Glomerular visceral epithelial cell (primary cell): ENCODE results near the gene FOXO3.

ENCODE experiments used
- DNase-seq: peaks from one replicate; pipeline ENCODE4 v3.0.0-alpha.2; 2016; ENCODE audit errors: extremely low spot score

Gene FOXO3

GRCh38 chr6:108627692-108628550, 67.2 kb downstream of the FOXO3 start:
- peak; percentile 50 for DNase-seq

DNA sequence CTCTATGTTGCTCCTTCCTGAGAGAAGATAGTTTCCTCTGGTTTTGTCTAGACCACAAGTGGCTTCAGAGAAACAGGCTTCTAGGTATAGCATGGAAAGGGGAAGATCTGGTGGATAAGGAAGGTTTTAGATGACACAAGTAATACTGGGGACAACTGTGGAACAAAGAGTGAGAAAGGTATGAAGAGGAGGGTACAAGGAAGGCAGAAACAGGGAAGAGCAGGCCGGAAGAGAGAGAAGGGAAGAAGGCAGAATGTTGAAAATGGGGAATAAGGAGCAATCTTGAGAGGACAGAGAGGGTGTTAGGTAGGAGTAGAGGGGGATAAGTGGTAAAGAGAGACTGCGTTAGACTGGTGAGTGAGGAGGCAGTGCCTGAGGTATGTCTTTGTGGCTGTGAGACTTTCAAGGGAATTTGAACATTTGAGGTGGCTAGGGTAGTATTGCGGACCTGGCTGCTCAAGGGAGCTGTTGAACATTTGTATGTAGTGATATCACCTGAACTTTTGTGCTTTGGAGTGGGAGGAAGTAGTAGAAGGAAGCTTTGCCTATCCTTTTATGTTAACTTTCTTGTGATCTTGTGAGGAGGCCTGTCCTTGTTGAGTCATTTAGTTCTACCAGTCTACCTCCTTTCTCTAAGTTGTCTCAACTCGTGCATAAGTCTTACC, 69.5 kb downstream of the FOXO3 start:
- DNase-seq: no peak

GRCh38 chr6:108632441-108632840, 71.7 kb downstream of the FOXO3 start:
- no peak for DNase-seq

GRCh38 chr6:108633436-108633835, 72.7 kb downstream of the FOXO3 start:
- no peak for DNase-seq

DNA sequence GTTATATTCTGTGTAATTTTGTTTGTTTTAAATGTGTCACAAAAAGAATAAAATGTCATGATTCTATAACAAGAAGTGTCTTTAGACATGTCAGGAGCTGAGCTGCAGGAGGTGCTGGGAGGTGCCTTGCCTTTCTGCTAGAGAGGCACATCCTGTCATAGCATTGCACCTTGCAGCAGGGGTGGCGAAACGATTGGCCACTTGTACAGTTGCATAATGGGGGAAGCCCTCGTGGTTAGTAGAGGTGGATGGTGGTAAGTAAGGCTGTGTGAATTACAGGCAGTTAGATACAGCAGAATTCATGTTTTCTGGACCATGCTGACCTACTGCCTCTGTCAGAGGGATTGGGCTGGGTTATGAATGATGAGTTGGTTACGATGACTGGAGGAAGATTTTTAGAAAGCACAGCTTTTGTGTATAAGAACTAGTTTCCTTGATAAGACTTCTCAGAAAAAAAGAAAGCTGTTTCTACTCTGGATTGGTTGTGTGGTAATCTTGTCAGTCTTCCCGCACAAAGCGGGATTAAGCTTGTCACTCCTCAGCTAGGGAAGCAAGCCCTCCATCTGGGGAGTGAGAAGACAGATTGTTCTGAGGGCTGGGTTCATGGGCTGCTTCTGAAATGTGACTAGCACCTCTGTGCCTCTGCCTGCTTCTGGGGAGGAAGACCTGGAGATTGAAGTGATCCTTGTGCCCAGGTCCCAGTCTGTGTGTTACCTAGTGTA, 74.9 kb downstream of the FOXO3 start:
- peak; percentile 36 for DNase-seq

DNA sequence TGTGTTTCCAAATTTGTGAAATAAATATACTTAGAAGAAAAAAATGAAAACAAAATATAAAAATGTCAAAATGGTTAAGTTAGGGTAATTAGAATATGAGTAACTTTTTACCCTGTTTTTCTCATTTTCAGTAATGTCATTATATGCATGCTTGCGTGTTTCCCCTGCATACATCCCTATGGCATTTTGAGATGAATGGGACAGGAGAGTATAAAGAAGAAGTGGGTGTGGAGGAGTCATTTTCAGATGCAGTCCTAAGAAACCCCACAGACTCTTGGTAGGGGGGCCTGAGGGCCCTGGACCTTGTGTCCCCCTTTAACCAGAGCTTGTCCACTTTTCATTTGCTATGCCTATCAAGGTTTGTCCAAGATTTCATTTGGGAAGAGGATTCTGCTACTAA, 77.2 kb downstream of the FOXO3 start:
- no peak for DNase-seq

- no peak for DNase-seq
Observed at GRCh38 chr6:108638993-108639392, 78.3 kb downstream of the FOXO3 start.

GRCh38 chr6:108640104-108640503, 79.4 kb downstream of the FOXO3 start:
- DNase-seq: no peak

- no peak for DNase-seq
Observed at GRCh38 chr6:108643184-108643583, 82.5 kb downstream of the FOXO3 start.

DNA sequence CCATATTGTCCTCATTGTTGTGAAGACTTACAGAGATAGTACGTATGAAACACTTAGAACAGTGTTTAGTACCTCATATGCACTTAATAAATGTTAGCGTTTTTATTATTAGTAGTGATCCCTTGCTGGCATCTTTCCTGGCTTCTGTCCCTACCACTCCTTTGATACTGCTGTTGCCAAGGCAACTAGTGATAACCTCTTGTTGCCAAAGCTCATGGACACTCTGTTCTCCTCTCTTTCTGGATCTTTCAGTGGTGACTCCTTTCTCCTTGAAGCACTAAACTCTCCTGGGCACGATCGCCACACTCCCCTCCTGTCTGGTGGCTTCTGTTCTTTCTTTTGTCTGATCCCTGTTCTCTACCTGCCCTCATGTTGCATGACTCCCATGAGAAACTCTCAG, 83.5 kb downstream of the FOXO3 start:
- DNase-seq: no peak

DNA sequence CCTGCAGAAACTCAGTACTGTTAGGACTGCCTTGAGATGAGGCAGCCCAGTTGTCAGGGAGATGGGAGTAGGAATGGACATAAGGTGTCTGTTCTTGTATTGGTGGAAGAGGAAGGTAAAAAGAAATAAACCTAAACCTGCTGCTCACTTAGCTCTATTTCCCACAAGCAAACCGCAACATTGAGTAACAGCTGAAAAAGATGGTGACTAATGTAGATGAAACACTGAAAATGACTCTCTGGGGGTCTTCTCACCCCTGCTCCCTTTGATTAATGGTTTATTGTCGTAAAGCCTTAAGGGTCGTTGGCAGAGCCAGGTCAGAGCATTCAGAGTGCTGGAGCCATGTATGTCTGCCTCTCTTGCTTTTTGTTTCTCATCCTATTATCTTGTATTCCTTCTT, 87.5 kb downstream of the FOXO3 start:
- no peak for DNase-seq

DNA sequence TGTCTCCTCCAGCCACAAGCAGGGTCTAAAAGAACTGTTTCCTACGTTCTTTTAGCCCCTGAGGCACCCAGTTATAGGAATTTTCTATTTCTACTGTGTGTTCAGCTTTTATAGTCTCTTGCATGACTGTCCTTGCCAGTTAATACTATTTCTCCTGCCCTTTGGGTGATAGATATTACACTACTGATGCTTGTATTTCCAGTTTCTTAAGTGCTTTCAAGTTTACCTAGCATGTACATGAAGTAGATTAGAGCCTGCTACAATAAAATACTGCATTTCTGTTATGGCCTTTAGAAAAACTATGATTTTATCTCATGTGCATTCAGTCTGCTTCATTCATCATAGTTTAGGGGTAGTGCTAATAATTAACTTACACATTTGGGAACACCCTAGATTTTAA, 89.6 kb downstream of the FOXO3 start:
- DNase-seq: no peak

GRCh38 chr6:108650781-108651180, 90.1 kb downstream of the FOXO3 start:
- DNase-seq: peak; percentile 28

DNA sequence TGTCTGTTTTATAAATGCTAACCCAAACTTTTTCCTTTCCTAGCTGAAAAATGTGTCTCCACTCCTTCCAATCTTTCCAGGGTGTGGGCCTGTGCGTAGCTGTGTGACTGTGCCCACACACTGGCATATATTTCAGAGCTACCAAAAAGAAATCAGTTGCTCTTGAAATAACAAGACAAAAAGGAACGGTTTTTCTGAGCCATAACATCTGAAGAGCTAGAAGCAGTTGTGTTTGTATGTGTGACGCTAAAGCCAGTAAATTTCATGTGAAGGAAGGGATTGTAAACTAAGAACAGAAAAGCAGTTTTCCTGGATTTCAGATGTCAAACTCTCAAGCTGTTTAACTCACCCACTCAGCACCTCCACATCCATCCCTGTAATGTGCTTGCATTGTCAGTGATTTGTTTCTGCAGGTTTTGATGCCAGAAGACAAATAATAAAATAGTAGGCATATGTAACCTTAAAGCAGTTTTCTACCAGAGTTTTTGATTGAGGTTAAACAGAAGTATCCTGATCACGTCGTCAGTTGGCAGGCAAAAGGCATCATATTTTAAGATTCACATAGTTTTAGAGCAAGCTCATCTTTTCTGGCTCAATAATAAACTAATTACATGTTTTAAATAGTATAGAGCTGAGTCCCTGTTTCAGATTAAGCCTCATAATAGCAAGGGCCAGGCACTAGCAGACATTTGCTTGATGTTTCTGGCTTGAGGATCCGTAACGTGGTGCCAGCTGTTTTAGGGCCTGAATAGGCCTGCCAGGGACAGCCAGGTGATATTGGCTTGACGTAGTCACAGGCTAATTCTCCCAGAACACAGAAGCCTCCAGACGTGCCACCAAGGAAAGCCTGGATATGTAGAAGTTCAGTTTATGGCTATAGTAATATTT, 90.9 kb downstream of the FOXO3 start:
- DNase-seq: peak; percentile 47

DNA sequence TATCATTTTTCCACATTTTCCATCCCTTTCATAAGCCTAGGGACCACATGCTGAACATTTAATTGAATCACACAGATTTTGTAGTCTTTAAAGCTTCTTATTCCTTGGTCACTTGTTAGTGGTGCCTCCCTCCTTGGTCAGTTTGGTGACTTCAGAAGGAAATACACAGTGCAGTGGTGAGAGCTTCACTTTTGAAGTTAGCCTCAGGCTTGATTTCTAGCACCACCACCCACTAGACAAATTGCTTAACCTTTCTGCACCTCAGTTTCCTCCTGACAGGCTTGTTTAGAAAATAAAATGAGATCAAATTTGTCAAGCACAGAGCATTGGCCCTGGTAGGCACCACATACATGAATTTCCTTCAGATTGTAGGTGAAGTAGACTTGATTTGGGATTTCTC, 91.7 kb downstream of the FOXO3 start:
- no peak for DNase-seq

- DNase-seq: peak; percentile 17
Observed at GRCh38 chr6:108653949-108654348, 93.2 kb downstream of the FOXO3 start.

GRCh38 chr6:108654465-108655106, 93.9 kb downstream of the FOXO3 start:
- no peak for DNase-seq

DNA sequence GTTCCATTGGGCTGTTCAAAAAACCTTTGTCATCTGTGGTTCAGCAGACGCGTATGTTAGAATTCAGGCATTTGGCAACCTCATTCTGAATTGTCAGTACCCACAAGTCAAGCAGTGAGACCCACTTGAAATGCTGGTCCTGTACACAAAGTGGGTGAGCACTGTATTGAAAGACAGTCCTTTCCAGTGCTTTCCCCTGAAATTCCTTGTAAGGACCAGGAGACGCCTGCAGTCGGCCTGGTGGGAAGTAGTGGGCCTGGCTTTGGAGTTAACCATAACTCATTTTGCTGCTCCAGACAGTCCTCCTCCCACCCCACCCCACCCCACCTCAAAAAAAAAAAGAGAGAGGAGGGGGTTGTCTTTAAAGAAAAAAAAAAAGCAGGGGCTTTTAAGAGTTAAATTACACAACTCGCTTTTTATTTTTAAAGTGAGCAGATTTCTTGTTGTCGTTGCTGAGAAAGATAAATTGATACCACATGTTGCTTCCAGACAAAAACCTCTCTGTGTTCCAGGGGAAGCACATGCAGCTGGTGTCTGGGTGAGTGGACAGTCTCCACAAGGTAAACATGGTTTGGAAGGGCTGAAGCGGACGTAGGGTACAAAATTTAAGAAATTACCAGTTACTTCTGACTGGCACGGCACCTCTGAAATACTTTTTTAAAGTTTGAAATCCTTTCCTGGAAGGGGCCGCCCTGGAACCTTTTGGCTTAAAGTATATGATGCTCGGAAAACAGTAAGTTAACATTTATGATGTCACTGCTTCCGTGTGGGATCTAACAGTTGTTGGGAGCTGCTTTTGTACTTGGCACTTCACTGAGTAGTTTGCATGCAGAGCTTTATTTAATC, 95.3 kb downstream of the FOXO3 start:
- DNase-seq: no peak

DNA sequence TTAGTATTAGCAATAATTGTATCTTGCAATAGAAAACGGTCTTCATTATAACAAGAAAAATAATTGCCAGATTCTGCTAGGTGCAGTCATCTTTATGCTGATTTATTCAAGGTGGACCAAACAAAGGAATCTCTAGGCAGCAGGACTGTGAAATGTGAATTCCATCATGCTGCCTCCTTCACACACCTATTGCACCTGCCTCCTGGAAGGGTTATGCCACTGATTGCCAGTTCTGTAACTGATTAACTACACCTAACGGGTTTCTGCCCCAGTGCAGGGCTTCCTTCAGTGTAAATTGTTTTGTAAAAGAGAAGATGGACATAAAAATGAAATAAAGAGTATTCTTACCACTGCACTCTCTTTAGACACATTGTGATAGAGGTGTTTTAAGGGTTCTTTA, 96.1 kb downstream of the FOXO3 start:
- no peak for DNase-seq

DNA sequence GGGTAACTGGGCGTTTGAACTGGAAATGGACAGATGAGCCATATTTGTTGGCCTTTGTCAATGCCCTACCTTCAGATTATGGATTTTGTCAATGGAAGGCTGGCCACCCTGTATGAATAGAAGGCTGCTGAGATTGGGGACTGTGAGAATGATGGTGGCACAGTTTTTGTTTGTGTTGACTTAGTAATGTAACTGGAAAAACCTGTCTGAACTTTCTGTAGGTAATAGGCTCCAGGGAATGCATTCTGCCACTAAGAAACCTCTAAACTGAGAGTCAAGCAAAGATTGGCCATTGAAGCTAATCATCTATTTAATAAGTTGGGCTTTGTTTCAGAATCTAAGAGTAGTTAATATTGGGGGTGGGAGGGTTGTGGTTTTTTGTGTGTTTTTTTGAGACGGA, 97.5 kb downstream of the FOXO3 start:
- no peak for DNase-seq
